ENCODE measurements around the gene EXOSC9. TPM values are rescaled to one million over a fixed set of nuclear protein-coding genes. Genes with fewer than 3 reads are reported as not detected.
A peak's percentile ranks its signal among the peaks of the same experiment; 100 is the strongest.

EXOSC9 gene
- total and polyA plus RNA-seq, 10 of the 15 experiments (the other 5 are each of a cell fraction or from before 2014, with no cell fraction given) = 49.0 to 131 (median 85.4) TPM

GRCh38 chr4:121788896-121789295, 12.2 kb upstream of the EXOSC9 start (continued):
- TF ChIP-seq MLLT1 (IDR thresholded peaks at IDR 0.05) (no peak), RB1 (IDR thresholded peaks at IDR 0.05; ENCODE audit: borderline replicate concordance) (no peak), RAD21 (IDR thresholded peaks at IDR 0.05; ENCODE audit: insufficient read depth, low read depth, low read length) (0 out of 2 replicates have a peak, but pooled peaks have one; percentile 8), BMI1 (IDR thresholded peaks at IDR 0.05; ENCODE audit: borderline replicate concordance) (no peak), MYC (IDR thresholded peaks at IDR 0.05; ENCODE audit: insufficient read depth, insufficient read length, insufficient replicate concordance, low read length, severe bottlenecking) (no peak), EGR1 (IDR thresholded peaks at IDR 0.05; ENCODE audit: borderline replicate concordance in 1 of 2, low read depth in 2 of 2, low read length in 2 of 2) (no peak), SREBF2 (IDR thresholded peaks at IDR 0.05; ENCODE audit: low read length) (no peak), IKZF2 (IDR thresholded peaks at IDR 0.05) (0 out of 4 replicates have a peak, but pooled peaks of 1 of the 2 experiments have one; percentile 30), ZNF592 (IDR thresholded peaks at IDR 0.05) (no peak), ESRRA (IDR thresholded peaks at IDR 0.05; ENCODE audit: low read length) (no peak), NFIC (IDR thresholded peaks at IDR 0.05; ENCODE audit: low read depth, low read length) (peak; percentile 65; the same call in 1 of the 2 replicates), BRCA1 (IDR thresholded peaks at IDR 0.05; ENCODE audit: low read depth, low read length) (no peak), IRF4 (IDR thresholded peaks at IDR 0.05; ENCODE audit: low read depth, low read length) (peak; percentile 37; the same call in 1 of the 2 replicates), EZH2 (IDR thresholded peaks at IDR 0.05; ENCODE audit: borderline replicate concordance, control insufficient read depth, low read depth, low read length) (no peak), NFYA (IDR thresholded peaks at IDR 0.05; ENCODE audit: borderline replicate concordance, low read depth, low read length) (no peak)
- TF ChIP-seq, protein P1, sequence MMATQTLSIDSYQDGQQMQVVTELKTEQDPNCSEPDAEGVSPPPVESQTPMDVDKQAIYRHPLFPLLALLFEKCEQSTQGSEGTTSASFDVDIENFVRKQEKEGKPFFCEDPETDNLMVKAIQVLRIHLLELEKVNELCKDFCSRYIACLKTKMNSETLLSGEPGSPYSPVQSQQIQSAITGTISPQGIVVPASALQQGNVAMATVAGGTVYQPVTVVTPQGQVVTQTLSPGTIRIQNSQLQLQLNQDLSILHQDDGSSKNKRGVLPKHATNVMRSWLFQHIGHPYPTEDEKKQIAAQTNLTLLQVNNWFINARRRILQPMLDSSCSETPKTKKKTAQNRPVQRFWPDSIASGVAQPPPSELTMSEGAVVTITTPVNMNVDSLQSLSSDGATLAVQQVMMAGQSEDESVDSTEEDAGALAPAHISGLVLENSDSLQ (IDR thresholded peaks at IDR 0.05) = no peak

Data from GM12878 (cell line).